IPS DF 6.9 (cell line): ENCODE measurements around the gene TMEM130.

ENCODE experiments used
- DNase-seq: peaks from one replicate; pipeline ENCODE4 v3.0.0-alpha.2; 2013; ENCODE audit warnings: low read depth, low spot score
- H3K27ac ChIP-seq: one replicate; pipeline ENCODE4 v1.5.1; 2013; ENCODE audit warnings: low read length, control low read depth
- H3K27me3 ChIP-seq: 2 replicates; pipeline ENCODE4 v1.6.1; 2013; ENCODE audit warnings: mild to moderate bottlenecking, low read length; ENCODE audit not compliant: control insufficient read depth, insufficient read depth
- H3K36me3 ChIP-seq: 2 replicates; pipeline ENCODE4 v1.6.1; 2013; ENCODE audit warnings: low read length; ENCODE audit not compliant: control insufficient read depth, insufficient read depth
- H3K4me1 ChIP-seq: 2 replicates; pipeline ENCODE4 v1.6.1; 2013; ENCODE audit warnings: low read length; ENCODE audit not compliant: control insufficient read depth, insufficient read depth
- H3K4me3 ChIP-seq: 2 replicates; pipeline ENCODE4 v1.5.1; 2013; ENCODE audit warnings: mild to moderate bottlenecking, low read length
- H3K9me3 ChIP-seq: 2 replicates; pipeline ENCODE4 v1.6.1; 2013; ENCODE audit warnings: low read length, inconsistent platforms; ENCODE audit not compliant: control insufficient read depth, insufficient read depth
- WGBS: extraction: QIAGEN DNeasy Blood & Tissue Kit; methylation state at CpG from one replicate; pipeline ENCODE4 v1.1.7; 2013; ENCODE audit warnings: mixed read lengths, missing lambda C conversion rate; ENCODE audit not compliant: insufficient read length, insufficient coverage; 5-methylcytosine and 5-hydroxymethylcytosine counted together

TMEM130 gene

GRCh38 chr7:98866765-98867164, 3.0 kb downstream of the TMEM130 start:
- peaks cover 5% of the 10 kb centered on the region; the same call in 1 of the 2 replicates for H3K4me1 ChIP-seq
- H3K9me3 ChIP-seq = no peaks in the 10 kb centered on the region
- no peak overlapping the region for H3K27ac ChIP-seq
- no peak for DNase-seq
- no peak overlapping the region for H3K4me3 ChIP-seq
- peaks cover 9% of the 10 kb centered on the region; the same call in 1 of the 2 replicates for H3K27me3 ChIP-seq
- H3K36me3 ChIP-seq = no peaks in the 10 kb centered on the region
- no CpG with 5 or more reads among the region's 7 CpGs for WGBS

DNA sequence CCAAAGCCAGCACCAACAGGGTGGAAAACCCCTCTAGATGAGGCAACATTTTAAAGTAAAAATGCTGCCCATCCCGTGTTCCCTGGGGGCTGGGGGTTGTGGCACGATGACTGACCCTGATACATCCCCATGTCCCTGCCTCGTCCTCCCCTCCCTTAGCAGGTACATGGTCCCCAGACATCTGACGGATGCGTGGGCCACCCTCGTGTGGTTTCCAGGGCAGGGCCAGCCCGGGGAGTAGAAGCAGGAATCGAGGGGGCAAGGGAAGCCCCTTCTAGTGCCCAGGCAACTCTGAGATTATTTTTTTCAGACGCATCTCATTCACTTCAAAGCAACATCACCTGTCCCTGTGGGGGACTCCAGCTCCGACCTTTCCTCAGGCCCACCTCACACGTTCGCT, 3.5 kb downstream of the TMEM130 start:
- Histone ChIP-seq H3K27me3 (peaks cover 9% of the 10 kb centered on the region; the same call in 1 of the 2 replicates), H3K4me3 (no peak overlapping the region), H3K27ac (no peak overlapping the region), H3K9me3 (no peaks in the 10 kb centered on the region), H3K4me1 (peaks cover 5% of the 10 kb centered on the region; the same call in 1 of the 2 replicates), H3K36me3 (no peaks in the 10 kb centered on the region)
- WGBS = no CpG with 5 or more reads among the region's 12 CpGs
- no peak for DNase-seq

DNA sequence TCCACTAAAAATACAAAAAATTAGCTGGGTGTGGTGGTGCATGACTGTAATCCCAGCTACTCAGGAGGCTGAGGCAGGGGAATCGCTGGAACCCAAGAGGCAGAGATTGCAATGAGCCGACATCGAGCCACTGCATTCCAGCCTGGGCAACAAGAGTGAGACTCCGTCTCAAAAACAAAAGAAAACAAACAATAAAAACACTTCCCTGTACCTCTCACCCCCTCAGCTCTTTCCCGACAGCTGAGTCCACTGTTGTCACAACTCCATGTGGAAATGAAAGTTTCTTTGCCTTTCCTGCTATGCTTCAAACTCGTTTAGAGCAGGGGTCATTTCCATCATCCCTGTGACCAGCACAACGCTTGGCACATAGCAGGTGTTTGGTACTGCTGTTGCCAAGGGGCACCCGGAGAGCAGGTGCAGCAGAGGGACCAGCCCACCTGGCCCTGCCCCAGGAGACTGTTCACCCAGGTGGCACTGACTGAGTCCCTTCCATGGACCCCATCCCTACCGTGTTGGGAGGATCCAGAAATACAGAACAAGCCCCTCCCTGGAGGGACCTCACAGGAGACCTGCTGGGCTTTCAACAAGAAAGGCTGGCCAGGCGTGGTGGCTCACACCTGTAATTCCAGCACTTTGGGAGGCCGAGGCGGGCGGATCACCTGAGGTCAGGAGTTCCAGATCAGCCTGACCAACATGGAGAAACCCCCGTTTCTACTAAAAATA, 4.9 kb downstream of the TMEM130 start:
- no peak for DNase-seq
- H3K9me3 ChIP-seq = no peaks in the 10 kb centered on the region
- peaks cover 9% of the 10 kb centered on the region; the same call in 1 of the 2 replicates for H3K27me3 ChIP-seq
- H3K4me1 ChIP-seq = peaks cover 3% of the 10 kb centered on the region; the same call in 1 of the 2 replicates
- no peaks in the 10 kb centered on the region for H3K36me3 ChIP-seq
- no peak overlapping the region for H3K27ac ChIP-seq
- WGBS = no CpG with 5 or more reads among the region's 14 CpGs
- no peak overlapping the region for H3K4me3 ChIP-seq

- no peak for DNase-seq
- no peak overlapping the region for H3K4me3 ChIP-seq
- H3K27ac ChIP-seq = no peak overlapping the region
- H3K36me3 ChIP-seq = no peaks in the 10 kb centered on the region
- H3K9me3 ChIP-seq = no peaks in the 10 kb centered on the region
- H3K4me1 ChIP-seq = peaks cover 3% of the 10 kb centered on the region; the same call in 1 of the 2 replicates
- H3K27me3 ChIP-seq = 0 out of 2 replicates have a peak, but pooled peaks cover 3% of the 10 kb centered on the region
- no CpG with 5 or more reads among the region's 2 CpGs for WGBS
Measured at GRCh38 chr7:98863601-98864000, 6.2 kb downstream of the TMEM130 start.

GRCh38 chr7:98862716-98863420, 6.9 kb downstream of the TMEM130 start:
- WGBS = no CpG with 5 or more reads among the region's 29 CpGs
- no peak overlapping the region for H3K27ac ChIP-seq
- no peaks in the 10 kb centered on the region for H3K36me3 ChIP-seq
- no peak overlapping the region for H3K4me3 ChIP-seq
- peaks cover 3% of the 10 kb centered on the region; the same call in 1 of the 2 replicates for H3K4me1 ChIP-seq
- H3K27me3 ChIP-seq = no peaks in the 10 kb centered on the region
- no peaks in the 10 kb centered on the region for H3K9me3 ChIP-seq
- no peak for DNase-seq

GRCh38 chr7:98862203-98862602, 7.6 kb downstream of the TMEM130 start:
- Histone ChIP-seq H3K27me3 (no peaks in the 10 kb centered on the region), H3K4me3 (no peak overlapping the region), H3K27ac (no peak overlapping the region), H3K9me3 (no peaks in the 10 kb centered on the region), H3K36me3 (no peaks in the 10 kb centered on the region), H3K4me1 (peaks cover 1% of the 10 kb centered on the region; the same call in 1 of the 2 replicates)
- no CpG with 5 or more reads among the region's 4 CpGs for WGBS
- DNase-seq = no peak

DNA sequence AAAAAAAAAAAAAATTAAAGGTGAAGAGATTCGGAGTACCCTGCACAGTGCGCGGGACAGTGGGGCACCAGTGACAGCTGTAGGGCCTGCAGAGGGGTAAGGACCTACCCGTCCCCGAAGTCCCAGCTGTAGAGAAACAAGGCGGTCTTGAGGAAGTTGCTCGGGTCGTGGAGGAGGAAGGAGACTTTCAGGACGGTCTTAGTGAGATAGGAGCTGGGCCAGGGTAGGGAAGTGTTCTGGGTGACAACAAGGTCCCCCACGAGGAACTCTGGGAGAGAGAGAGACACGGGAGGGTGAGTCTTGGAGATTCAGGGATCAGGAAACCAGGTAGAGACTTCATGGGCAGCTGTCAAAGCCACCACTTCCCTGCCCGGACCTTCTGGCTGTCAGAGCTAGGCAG, 9.7 kb downstream of the TMEM130 start:
- Histone ChIP-seq H3K9me3 (no peaks in the 10 kb centered on the region), H3K4me1 (0 out of 2 replicates have a peak, but pooled peaks cover 1% of the 10 kb centered on the region), H3K36me3 (no peaks in the 10 kb centered on the region), H3K27ac (no peak overlapping the region), H3K4me3 (no peak overlapping the region), H3K27me3 (no peaks in the 10 kb centered on the region)
- DNase-seq = no peak
- no CpG with 5 or more reads among the region's 12 CpGs for WGBS

- Histone ChIP-seq H3K36me3 (no peaks in the 10 kb centered on the region), H3K9me3 (no peaks in the 10 kb centered on the region), H3K4me1 (0 out of 2 replicates have a peak, but pooled peaks cover 1% of the 10 kb centered on the region), H3K27ac (no peak overlapping the region), H3K27me3 (no peaks in the 10 kb centered on the region), H3K4me3 (no peak overlapping the region)
- no peak for DNase-seq
- no CpG with 5 or more reads among the region's 24 CpGs for WGBS
Measured at GRCh38 chr7:98855610-98856422, 14.0 kb downstream of the TMEM130 start.

GRCh38 chr7:98852826-98853225, 17.0 kb downstream of the TMEM130 start:
- Histone ChIP-seq H3K27me3 (no peaks in the 10 kb centered on the region), H3K9me3 (no peaks in the 10 kb centered on the region; the same call in 1 of the 2 replicates), H3K36me3 (no peaks in the 10 kb centered on the region), H3K4me3 (no peak overlapping the region), H3K4me1 (0 out of 2 replicates have a peak, but pooled peaks cover 1% of the 10 kb centered on the region), H3K27ac (no peak overlapping the region)
- no CpG with 5 or more reads among the region's 4 CpGs for WGBS
- DNase-seq = no peak

GRCh38 chr7:98848918-98849317, 20.9 kb downstream of the TMEM130 start:
- no CpG with 5 or more reads among the region's 3 CpGs for WGBS
- H3K27me3 ChIP-seq = no peaks in the 10 kb centered on the region
- no peak for DNase-seq

More at GRCh38 chr7:98848918-98849317, 20.9 kb downstream of the TMEM130 start:
- Histone ChIP-seq H3K27ac (no peak overlapping the region), H3K4me1 (no peaks in the 10 kb centered on the region), H3K9me3 (no peaks in the 10 kb centered on the region; the same call in 1 of the 2 replicates), H3K4me3 (no peak overlapping the region), H3K36me3 (no peaks in the 10 kb centered on the region)
